ENCODE results near the gene ADH7. TPM values are rescaled to one million over a fixed set of nuclear protein-coding genes. Genes with fewer than 3 reads are reported as not detected.

Gene ADH7
- total RNA-seq, 1 experiment from 2014 or later: not detected

- no peaks in the 10 kb centered on the region for H3K27me3 ChIP-seq (replicated peaks; ENCODE audit: insufficient read depth, low read depth, low read length, poor library complexity)
- no peak for DNase-seq (ENCODE audit: low spot score)
- ChIA-PET POLR2A (ENCODE audit: low non-redundant PET) (no interaction called here), CTCF (no interaction called here)
- H3K4me1 ChIP-seq (ENCODE audit: insufficient read depth, low read length, poor library complexity, severe bottlenecking): no peaks in the 10 kb centered on the region
- no peak overlapping the region for H3K27ac ChIP-seq (ENCODE audit: low read depth, low read length, poor library complexity, severe bottlenecking)
- H3K9me3 ChIP-seq (ENCODE audit: low read depth, low read length, poor library complexity, severe bottlenecking): peaks cover 4% of the 10 kb centered on the region
- no peak for TF ChIP-seq EZH2 (IDR thresholded peaks at IDR 0.05; ENCODE audit: borderline replicate concordance, low read depth, low read length, poor library complexity, severe bottlenecking)
- H3K36me3 ChIP-seq (ENCODE audit: insufficient read depth, low read length, poor library complexity, severe bottlenecking): no peaks in the 10 kb centered on the region
- H3K4me3 ChIP-seq (ENCODE audit: low read depth, low read length, poor library complexity, severe bottlenecking): no peak overlapping the region
- no TSS peak for BruUV-seq (replicated peaks)
- intact Hi-C loops (cut with micrococcal nuclease; ENCODE audit: unreplicated experiment): no loop called here
Measured at GRCh38 chr4:99399017-99399416, 36.1 kb downstream of the ADH7 start.

- Histone ChIP-seq H3K27ac (ENCODE audit: low read depth, low read length, poor library complexity, severe bottlenecking) (no peak overlapping the region), H3K4me1 (ENCODE audit: insufficient read depth, low read length, poor library complexity, severe bottlenecking) (no peaks in the 10 kb centered on the region), H3K36me3 (ENCODE audit: insufficient read depth, low read length, poor library complexity, severe bottlenecking) (no peaks in the 10 kb centered on the region), H3K4me3 (ENCODE audit: low read depth, low read length, poor library complexity, severe bottlenecking) (no peak overlapping the region), H3K9me3 (ENCODE audit: low read depth, low read length, poor library complexity, severe bottlenecking) (peaks cover 4% of the 10 kb centered on the region), H3K27me3 (replicated peaks; ENCODE audit: insufficient read depth, low read depth, low read length, poor library complexity) (no peaks in the 10 kb centered on the region)
- DNase-seq (ENCODE audit: low spot score): no peak
- intact Hi-C loops (cut with micrococcal nuclease; ENCODE audit: unreplicated experiment): no loop called here
- no TSS peak for BruUV-seq (replicated peaks)
- TF ChIP-seq CTCF (conservative IDR thresholded peaks at IDR 0.05; ENCODE audit: low read depth, low read length): no peak
- TF ChIP-seq EZH2 (IDR thresholded peaks at IDR 0.05; ENCODE audit: borderline replicate concordance, low read depth, low read length, poor library complexity, severe bottlenecking): no peak
- POLR2A ChIA-PET (ENCODE audit: low non-redundant PET): no interaction called here
- CTCF ChIA-PET: no interaction called here
Measured at GRCh38 chr4:99395595-99396364, 39.4 kb downstream of the ADH7 start.

GRCh38 chr4:99394896-99395295, 40.2 kb downstream of the ADH7 start:
- H3K27ac ChIP-seq (ENCODE audit: low read depth, low read length, poor library complexity, severe bottlenecking): no peak overlapping the region
- no peak for DNase-seq (ENCODE audit: low spot score)
- no peak overlapping the region for H3K4me3 ChIP-seq (ENCODE audit: low read depth, low read length, poor library complexity, severe bottlenecking)
- no TSS peak for BruUV-seq (replicated peaks)
- H3K9me3 ChIP-seq (ENCODE audit: low read depth, low read length, poor library complexity, severe bottlenecking): peaks cover 4% of the 10 kb centered on the region
- ChIA-PET CTCF (no interaction called here), POLR2A (ENCODE audit: low non-redundant PET) (no interaction called here)
- intact Hi-C loops (cut with micrococcal nuclease; ENCODE audit: unreplicated experiment): no loop called here
- H3K27me3 ChIP-seq (replicated peaks; ENCODE audit: insufficient read depth, low read depth, low read length, poor library complexity): no peaks in the 10 kb centered on the region
- TF ChIP-seq CTCF (conservative IDR thresholded peaks at IDR 0.05; ENCODE audit: low read depth, low read length) (no peak), EZH2 (IDR thresholded peaks at IDR 0.05; ENCODE audit: borderline replicate concordance, low read depth, low read length, poor library complexity, severe bottlenecking) (no peak)
- no peaks in the 10 kb centered on the region for H3K4me1 ChIP-seq (ENCODE audit: insufficient read depth, low read length, poor library complexity, severe bottlenecking)
- no peaks in the 10 kb centered on the region for H3K36me3 ChIP-seq (ENCODE audit: insufficient read depth, low read length, poor library complexity, severe bottlenecking)

GRCh38 chr4:99390055-99390454, 45.1 kb downstream of the ADH7 start:
- POLR2A ChIA-PET (ENCODE audit: low non-redundant PET): no interaction called here
- Histone ChIP-seq H3K4me3 (ENCODE audit: low read depth, low read length, poor library complexity, severe bottlenecking) (no peak overlapping the region), H3K36me3 (ENCODE audit: insufficient read depth, low read length, poor library complexity, severe bottlenecking) (no peaks in the 10 kb centered on the region), H3K4me1 (ENCODE audit: insufficient read depth, low read length, poor library complexity, severe bottlenecking) (no peaks in the 10 kb centered on the region), H3K27ac (ENCODE audit: low read depth, low read length, poor library complexity, severe bottlenecking) (no peak overlapping the region), H3K27me3 (replicated peaks; ENCODE audit: insufficient read depth, low read depth, low read length, poor library complexity) (no peaks in the 10 kb centered on the region), H3K9me3 (ENCODE audit: low read depth, low read length, poor library complexity, severe bottlenecking) (no peaks in the 10 kb centered on the region)
- intact Hi-C loops (cut with micrococcal nuclease; ENCODE audit: unreplicated experiment): no loop called here
- CTCF ChIA-PET: no interaction called here
- no peak for DNase-seq (ENCODE audit: low spot score)
- BruUV-seq (replicated peaks): no TSS peak
- TF ChIP-seq CTCF (conservative IDR thresholded peaks at IDR 0.05; ENCODE audit: low read depth, low read length): no peak
- TF ChIP-seq EZH2 (IDR thresholded peaks at IDR 0.05; ENCODE audit: borderline replicate concordance, low read depth, low read length, poor library complexity, severe bottlenecking): no peak

Measured in A673 (cell line).